LNCAP (cell line): Measurements from ENCODE around the gene OSBPL3.

Source experiments
- TF ChIP-seq, protein P1 (sequence below): fragments of 450-650 bp; IDR thresholded peaks from 2 replicates; pipeline ENCODE4 v1.5.1; 2017; ENCODE audit warnings: mild to moderate bottlenecking

Gene OSBPL3

DNA sequence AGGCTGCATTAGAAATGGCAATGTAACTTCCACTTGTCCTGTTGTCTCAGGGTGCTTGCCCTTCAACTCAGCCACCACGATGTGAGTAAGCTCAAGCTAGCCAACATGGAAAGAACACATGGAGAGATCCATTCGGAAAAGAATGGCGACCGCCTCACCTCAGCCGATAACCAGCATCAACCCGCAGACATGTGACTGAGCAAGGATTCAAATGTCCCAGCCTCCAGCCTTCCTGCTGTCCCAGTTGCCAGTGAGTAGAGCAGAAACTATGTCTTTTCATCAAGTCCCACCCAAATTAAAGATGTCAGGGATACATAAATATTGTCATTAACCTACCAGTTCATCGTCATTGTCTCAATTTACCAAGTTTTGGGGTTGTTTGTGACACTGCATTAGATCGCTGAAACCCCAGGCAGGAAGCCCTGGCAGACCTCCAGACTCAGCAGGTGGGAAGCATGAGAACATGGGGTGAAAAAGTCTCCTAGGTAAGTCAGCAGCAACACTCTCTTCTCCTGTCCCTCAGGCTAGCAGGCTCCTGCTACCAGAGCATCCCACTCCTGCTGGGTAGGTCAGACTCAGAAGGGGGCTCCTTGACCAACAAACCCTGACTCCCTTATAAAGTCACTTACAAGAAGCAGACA is 67.0 kb downstream of the OSBPL3 start:
- TF ChIP-seq, protein P1, sequence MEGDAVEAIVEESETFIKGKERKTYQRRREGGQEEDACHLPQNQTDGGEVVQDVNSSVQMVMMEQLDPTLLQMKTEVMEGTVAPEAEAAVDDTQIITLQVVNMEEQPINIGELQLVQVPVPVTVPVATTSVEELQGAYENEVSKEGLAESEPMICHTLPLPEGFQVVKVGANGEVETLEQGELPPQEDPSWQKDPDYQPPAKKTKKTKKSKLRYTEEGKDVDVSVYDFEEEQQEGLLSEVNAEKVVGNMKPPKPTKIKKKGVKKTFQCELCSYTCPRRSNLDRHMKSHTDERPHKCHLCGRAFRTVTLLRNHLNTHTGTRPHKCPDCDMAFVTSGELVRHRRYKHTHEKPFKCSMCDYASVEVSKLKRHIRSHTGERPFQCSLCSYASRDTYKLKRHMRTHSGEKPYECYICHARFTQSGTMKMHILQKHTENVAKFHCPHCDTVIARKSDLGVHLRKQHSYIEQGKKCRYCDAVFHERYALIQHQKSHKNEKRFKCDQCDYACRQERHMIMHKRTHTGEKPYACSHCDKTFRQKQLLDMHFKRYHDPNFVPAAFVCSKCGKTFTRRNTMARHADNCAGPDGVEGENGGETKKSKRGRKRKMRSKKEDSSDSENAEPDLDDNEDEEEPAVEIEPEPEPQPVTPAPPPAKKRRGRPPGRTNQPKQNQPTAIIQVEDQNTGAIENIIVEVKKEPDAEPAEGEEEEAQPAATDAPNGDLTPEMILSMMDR: no peak

- TF ChIP-seq, protein P1: no peak
These were observed 67.6 kb downstream of the OSBPL3 start for GRCh38 chr7:24912424-24912823.

GRCh38 chr7:24911213-24911603 is 68.8 kb downstream of the OSBPL3 start:
- TF ChIP-seq, protein P1: no peak

DNA sequence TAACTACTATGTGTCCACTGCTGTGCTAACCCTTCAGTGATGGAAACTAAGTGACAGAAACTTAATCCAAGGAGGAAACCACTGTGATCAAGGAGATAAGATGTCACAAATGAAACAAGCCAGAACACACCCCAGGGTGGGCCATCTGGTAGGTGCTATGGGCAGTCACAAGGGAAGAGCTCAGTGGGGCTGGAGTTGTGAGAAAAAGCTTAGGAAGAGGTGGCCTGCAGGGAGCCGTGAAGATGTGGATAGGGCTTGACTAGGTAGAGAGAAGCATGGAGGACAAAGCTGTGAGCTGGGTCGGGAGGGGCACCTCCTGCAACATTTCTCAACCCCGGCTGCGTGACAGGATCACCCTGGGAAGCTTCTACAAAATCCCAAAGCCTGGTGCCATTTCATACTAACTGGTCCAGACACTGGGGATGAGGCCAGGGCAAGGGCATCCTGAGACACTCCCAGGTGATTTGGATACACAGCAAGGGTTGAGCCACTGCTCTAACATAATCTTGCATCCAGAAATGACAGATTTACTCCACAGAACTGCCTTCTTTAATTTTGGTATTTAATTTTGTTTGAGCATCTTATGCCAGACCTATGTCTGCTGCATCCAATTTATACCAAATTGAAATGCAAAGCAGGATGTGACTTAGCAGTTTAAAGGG is 69.3 kb downstream of the OSBPL3 start:
- TF ChIP-seq, protein P1: no peak

DNA sequence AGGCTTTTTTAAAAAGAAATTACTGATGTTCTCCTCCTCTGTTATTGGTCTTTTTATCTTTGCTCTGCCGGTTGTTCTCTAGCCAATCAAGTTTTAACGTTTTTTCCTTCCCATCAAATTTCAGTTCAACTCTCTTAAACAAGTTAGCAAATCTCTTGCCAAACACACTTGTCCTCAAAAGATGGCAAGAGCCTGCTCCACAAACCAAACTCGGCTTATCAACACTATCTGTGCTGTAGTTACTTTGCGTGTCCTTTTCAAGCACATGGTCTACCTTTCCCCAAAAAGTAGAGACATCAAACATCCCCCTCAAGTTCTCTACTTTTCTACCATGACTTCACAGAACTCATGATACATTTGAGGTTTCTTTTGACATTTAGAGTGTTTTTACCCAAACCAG is 71.3 kb downstream of the OSBPL3 start:
- TF ChIP-seq, protein P1: no peak

- TF ChIP-seq, protein P1: no peak
These were observed 71.8 kb downstream of the OSBPL3 start for GRCh38 chr7:24908166-24908565.

DNA sequence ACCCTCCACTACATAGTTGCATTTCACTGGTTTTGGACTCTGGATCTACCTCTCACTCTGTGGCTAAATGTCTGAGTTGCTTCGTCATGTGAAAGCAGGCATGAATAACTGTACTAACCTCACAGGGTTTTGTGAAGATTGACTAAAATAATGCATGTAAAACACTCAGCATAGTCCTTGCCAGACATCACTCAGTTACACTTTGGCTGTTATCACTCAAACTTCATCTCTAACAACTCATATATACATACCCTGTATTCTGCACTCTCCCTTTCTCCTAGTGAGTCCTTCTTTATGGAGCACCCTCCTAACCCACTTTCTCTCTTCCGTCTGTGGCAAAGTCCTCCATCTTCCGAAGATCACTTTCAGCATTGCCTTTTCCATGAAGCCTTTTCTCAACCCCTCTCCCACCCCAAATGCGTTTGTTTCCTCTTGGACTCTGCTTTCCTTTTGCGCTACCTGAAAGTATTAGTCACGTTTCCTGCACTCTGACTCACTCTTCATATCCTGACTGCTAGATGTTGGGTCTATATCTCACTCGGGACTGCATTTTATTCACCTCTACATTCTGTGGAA is 72.6 kb downstream of the OSBPL3 start:
- TF ChIP-seq, protein P1: no peak
